ENCODE data around the gene FLT1. TPM values are rescaled to one million over a fixed set of nuclear protein-coding genes. Genes with fewer than 3 reads are reported as not detected.
A peak's percentile ranks its signal among the peaks of the same experiment; 100 is the strongest.

Gene FLT1
- total RNA-seq, 1 donor from 2014 or later, result not detected

GRCh38 chr13:28347456-28348371 lies 147.2 kb downstream of the FLT1 start:
- DNase-seq (ENCODE audit: low read depth), result no peak

- no peak for DNase-seq (ENCODE audit: low read depth)
Measured at GRCh38 chr13:28346154-28346553, 148.8 kb downstream of the FLT1 start.

DNA sequence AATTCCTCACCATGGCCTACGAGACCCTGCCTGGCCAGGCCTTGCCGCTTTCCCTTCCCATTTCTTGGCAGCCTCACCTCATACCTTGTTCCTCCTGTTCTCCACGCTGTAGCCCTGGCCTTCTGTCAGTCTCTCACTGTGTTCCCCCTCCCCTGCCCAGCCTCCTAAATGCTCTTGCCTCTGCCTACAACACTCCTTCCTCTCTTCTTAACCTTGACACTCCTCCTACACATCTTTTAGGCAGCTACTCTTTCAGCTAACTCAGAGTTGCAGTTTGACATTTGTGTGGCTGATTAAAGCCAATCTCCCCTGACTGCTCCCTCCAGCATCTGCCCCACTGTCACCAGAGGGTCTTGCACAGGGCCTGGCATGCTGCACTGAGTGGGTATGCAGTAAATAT lies 150.8 kb downstream of the FLT1 start:
- no peak for DNase-seq (ENCODE audit: low read depth)

DNA sequence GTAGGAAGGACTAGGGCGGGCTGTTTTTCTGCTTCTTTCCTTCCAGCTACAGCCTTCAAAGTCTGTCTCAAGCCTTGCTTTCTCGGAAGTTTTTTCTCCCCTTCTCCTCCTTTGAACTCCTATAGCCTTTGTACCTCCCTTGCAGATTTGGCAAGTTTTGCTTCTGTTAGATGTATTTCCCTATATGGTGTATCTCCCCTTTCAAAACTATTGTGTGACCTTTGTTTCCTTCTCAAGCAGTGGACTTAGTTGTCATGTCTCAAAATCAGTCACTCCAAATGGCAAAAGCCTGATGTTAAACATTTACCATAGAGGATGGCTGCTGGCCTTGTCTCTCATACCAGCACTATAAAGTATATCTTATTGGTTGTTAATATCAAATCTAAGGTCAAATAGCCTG lies 152.7 kb downstream of the FLT1 start:
- DNase-seq (ENCODE audit: low read depth), result no peak

- DNase-seq (ENCODE audit: low read depth), result no peak
Measured at GRCh38 chr13:28340272-28340793, 154.6 kb downstream of the FLT1 start.

- no peak for DNase-seq (ENCODE audit: low read depth)
Measured at GRCh38 chr13:28339419-28339818, 155.5 kb downstream of the FLT1 start.

- no peak for DNase-seq (ENCODE audit: low read depth)
Measured at GRCh38 chr13:28338742-28339141, 156.2 kb downstream of the FLT1 start.

- DNase-seq (ENCODE audit: low read depth), result no peak
Measured at GRCh38 chr13:28338006-28338574, 156.8 kb downstream of the FLT1 start.

- DNase-seq (ENCODE audit: low read depth), result peak; percentile 72
Measured at GRCh38 chr13:28337166-28338005, 157.5 kb downstream of the FLT1 start.

GRCh38 chr13:28336193-28336657 lies 158.7 kb downstream of the FLT1 start:
- no peak for DNase-seq (ENCODE audit: low read depth)

GRCh38 chr13:28333204-28333881 lies 161.6 kb downstream of the FLT1 start:
- no peak for DNase-seq (ENCODE audit: low read depth)

DNA sequence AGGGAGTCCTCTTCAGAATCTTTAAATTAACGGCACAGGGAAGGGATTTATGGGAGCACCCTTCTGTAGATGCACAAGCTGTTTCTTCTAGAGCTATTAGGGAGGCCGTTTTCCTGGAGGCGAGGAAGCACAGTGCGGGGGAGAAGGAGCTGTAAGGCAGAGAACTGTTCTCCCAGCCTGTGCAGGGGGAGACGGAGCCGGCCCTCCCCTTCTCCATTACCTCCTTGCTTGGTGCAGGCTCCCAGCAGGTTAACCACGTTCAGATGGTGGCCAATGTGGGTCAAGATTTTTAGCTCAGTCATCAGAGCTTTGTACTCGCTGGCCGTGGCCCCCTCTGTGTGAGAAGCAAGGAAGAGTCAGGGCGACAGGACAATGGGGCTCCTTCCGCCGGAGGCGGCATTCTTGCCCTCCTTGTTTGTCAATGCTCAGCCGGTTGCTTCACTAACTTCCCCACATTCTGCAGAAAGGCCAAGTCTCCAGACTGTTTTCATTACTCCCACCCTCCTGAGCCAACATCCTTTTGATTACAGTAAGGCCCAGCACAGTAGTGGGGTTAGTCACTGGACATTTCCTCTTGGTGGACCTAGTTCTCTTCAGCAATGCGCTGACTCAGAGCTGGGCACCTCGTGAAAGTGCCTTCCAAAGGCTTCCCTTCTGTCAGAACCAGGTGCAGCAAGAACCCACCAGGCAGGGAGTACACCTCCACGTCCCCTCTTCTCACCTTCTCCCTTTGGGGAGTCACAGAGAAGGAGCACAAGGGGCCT lies 165.4 kb downstream of the FLT1 start:
- DNase-seq (ENCODE audit: low read depth), result no peak

GRCh38 chr13:28328271-28328607 lies 166.7 kb downstream of the FLT1 start:
- DNase-seq (ENCODE audit: low read depth), result no peak

DNA sequence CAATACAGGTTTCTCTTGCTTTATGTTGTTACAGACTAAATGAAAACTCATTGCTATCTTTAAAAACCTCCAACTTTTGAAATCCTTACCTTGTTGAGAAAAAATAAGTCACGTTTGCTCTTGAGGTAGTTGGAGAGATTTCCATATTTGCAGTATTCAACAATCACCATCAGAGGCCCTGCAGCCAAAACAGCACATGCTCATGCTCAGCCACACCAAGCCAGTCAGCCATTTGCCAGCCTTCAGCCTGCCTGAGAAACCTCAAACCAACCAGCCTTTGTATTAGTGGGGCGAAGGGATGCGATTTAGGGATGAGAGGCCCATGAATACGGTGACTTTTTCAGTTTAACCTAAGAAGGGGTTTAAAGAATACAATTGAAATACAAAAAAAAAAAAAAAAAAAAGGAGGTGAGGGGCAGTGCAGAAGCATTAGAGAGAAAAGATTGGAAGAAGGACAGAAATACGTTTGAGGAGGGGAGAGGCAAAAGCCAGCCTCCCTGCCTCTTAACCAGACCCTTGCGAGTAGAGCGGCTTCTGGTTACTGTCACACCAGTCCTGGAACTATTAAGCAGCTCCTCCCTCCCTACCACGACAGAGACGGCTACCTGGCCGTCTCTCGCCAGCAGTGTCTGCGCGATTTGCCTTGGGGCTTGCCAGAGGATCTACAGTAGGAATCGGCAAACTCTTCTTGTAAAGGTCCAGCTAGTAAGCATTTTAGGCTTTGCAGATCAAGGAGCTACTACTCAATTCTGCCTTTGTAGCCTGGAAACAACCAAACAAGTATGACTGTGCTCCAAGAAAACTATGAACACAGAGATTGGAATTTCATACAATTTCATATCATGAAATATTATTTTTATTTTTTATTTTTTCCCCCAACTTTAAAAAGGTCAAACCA lies 167.3 kb downstream of the FLT1 start:
- no peak for DNase-seq (ENCODE audit: low read depth)

DNA sequence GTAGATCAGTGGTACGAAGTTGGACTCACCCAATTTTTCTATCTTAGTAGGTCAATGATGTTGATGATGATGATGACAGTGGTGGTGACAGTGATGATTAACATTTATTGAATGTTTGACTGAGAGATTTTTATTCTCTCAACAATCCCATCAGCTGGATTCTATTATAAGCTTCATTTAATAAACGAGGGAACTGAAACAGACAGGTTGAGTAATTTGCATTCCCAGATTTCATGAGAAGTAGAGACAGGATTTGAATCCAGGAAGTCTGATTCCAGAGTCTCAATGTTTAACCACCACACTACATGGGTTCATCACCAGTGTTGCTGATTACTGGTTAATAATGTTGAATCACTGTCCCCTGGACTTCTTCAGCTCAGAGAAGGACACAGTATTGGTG lies 168.9 kb downstream of the FLT1 start:
- DNase-seq (ENCODE audit: low read depth), result no peak

- DNase-seq (ENCODE audit: low read depth), result no peak
Measured at GRCh38 chr13:28325022-28325421, 169.9 kb downstream of the FLT1 start.

GRCh38 chr13:28324181-28324789 lies 170.6 kb downstream of the FLT1 start:
- DNase-seq (ENCODE audit: low read depth), result peak; percentile 64

DNA sequence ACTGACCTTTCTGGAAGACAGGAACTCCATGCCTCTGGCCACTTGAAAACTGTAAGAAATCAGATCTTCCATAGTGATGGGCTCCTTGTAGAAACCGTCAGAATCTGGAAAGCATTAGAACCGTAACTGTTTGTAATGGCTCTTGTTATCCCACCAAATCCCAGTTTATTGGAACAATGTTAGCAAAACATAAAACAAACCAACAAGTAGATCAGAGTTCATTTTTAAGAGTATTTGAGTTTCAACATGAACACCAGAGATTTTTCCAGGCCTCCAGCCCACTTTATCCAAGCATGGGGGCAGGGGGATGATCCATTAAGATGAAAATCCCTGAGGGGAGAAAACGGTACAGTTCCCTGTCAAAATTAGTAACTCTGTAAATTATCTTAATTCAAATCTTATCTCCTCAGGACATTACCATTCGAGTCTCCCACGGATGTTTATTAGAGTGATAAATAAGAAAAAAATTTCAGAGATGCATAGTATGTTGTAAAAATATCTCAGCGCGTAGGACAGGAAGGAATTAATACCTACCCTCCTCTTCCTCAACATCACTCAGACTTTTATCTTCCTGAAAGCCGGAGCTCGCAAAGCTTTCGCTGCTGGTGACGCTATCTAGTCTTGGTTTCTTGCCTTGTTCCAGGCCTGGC lies 172.5 kb downstream of the FLT1 start:
- DNase-seq (ENCODE audit: low read depth), result no peak

All from myocyte (in vitro differentiated cells).